ENCODE measurements around the gene GRIK3.

GRIK3 gene

DNA sequence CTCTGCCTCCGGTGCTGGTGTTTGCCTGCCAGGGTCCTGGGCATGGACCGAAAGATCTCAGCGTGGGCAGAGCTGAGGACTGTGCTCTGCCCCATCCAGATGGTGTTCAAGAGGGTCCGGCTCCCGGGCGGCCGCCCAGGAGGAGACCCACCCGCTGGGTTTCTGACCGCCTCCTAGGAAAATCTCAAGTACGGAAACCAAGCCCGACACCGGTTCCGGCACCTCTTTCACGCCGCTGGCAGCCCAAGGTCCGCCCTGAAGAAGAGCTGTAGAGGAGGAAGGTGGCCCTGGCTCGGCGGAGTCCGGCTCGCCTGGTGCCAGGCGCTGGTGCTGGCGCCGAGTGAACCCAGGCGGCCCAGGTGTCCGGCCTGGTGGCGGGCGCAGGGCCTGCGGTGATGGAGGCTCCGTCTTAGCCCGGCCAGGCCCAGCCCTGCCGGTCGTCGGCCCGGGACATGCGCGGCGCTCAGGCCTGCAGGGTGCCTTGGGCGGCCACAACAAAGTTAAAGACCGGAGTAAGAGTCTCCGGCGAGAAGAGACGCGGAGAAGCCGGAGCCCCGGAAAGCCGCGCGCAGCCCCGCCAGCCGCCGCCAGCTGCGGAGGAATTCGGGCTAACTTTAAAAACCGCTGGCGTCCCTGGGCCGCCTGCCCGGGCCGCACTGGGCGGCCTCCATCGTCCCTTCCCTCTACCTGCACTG, 1.5 kb downstream of the GRIK3 start:
- H3K4me3 ChIP-seq (replicated peaks; ENCODE audit: low read depth, low read length): no peak overlapping the region
- no peak for DNase-seq (ENCODE audit: extremely low read depth, low read depth)
- TF ChIP-seq, protein P1, sequence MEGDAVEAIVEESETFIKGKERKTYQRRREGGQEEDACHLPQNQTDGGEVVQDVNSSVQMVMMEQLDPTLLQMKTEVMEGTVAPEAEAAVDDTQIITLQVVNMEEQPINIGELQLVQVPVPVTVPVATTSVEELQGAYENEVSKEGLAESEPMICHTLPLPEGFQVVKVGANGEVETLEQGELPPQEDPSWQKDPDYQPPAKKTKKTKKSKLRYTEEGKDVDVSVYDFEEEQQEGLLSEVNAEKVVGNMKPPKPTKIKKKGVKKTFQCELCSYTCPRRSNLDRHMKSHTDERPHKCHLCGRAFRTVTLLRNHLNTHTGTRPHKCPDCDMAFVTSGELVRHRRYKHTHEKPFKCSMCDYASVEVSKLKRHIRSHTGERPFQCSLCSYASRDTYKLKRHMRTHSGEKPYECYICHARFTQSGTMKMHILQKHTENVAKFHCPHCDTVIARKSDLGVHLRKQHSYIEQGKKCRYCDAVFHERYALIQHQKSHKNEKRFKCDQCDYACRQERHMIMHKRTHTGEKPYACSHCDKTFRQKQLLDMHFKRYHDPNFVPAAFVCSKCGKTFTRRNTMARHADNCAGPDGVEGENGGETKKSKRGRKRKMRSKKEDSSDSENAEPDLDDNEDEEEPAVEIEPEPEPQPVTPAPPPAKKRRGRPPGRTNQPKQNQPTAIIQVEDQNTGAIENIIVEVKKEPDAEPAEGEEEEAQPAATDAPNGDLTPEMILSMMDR (IDR thresholded peaks at IDR 0.05; ENCODE audit: low read depth, low read length, missing control alignments): no peak

DNA sequence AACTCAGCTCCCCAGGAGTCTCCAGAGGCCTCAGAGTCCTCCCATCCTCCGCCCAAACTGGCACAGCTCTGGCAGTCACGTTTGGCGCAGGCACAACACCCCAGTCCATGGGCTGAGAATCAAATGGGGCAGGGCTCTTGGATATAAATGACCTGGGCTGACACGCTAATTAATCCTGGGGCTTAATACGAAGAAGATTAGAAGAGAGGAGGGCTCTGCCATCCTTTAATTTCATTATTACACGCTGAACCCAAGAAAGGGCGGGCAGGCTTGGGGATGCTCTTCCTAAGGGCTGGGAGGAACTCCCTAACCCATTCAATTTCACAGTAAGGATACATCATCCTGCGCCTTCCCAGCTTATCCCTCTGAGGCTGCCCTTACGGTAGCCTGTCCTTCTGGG, 2.4 kb downstream of the GRIK3 start:
- no peak overlapping the region for H3K4me3 ChIP-seq (replicated peaks; ENCODE audit: low read depth, low read length)
- DNase-seq (ENCODE audit: extremely low read depth, low read depth): no peak
- TF ChIP-seq, protein P1 (IDR thresholded peaks at IDR 0.05; ENCODE audit: low read depth, low read length, missing control alignments): no peak

DNA sequence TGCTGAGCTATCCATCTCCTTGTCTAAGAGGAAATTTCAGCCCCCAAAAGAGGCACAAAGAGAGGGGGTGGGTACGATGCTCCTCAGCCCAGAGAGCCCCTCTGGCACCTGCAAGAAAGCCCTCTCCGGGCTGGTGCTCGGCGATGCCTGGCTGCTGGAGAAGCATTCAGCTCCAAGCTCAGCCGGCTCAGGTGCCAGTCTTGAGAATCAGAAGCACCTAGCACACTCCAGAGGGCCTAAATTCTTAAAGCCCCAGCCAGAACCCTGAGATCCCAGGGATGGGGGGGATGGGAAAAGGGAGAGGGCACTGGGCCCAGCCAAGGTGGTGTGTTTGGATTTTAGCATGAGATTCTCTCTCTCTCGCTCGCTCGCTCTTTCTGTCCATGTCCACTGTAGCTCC, 2.9 kb downstream of the GRIK3 start:
- TF ChIP-seq, protein P1 (IDR thresholded peaks at IDR 0.05; ENCODE audit: low read depth, low read length, missing control alignments): no peak
- DNase-seq (ENCODE audit: extremely low read depth, low read depth): no peak
- H3K4me3 ChIP-seq (replicated peaks; ENCODE audit: low read depth, low read length): no peak overlapping the region

DNA sequence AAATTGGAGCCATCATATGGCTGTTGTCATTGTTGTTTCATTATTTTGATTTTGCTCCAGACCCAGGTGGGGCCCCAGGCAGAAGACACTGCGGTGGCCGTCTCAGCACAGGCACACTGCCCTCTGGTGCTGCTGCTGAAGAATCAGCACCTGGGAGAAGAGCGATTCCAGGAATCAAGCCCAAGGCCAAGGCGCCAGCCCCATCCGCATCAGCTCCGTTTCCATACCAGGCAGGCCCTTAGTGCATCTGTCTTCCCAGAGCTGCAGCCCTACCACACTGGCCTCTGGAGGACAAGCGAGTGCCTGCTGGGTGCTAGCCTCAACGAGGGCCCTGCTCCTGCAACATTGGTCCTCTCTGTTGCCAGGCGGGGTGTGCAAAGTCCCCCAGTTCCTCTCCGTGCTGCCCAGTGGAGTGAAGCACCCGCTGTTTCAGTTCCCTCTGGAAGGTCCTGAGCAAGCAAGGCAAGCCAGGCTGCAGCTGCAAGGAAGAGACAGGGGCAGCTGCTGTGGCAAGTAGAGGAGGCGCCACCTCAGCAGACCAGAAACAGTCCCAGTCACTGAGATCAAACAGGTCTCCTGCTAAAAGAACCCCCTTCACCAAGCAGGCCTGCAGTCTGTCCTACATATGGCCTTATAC, 5.2 kb downstream of the GRIK3 start:
- TF ChIP-seq, protein P1 (IDR thresholded peaks at IDR 0.05; ENCODE audit: low read depth, low read length, missing control alignments): no peak
- H3K4me3 ChIP-seq (replicated peaks; ENCODE audit: low read depth, low read length): no peak overlapping the region
- DNase-seq (ENCODE audit: extremely low read depth, low read depth): no peak

DNA sequence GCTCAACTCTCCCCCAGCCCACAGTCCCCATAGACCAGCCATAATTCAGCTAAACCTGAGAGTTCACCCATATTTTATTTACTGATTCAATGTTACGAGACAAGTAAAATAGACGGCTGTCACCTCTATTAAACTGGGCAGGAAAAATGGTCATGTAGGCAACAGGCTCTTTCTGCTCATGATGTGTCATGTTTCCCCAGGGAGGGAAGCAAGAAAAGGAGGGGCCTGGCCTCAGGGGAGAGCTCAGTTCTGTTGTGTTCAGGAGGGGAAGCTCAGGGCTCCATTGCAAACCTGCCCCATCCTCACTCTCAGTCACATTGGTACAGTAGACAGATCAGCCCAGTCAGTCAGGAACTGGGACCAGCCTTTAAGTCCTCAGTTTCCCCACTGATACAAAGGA, 12.8 kb downstream of the GRIK3 start:
- TF ChIP-seq, protein P1 (IDR thresholded peaks at IDR 0.05; ENCODE audit: low read depth, low read length, missing control alignments): no peak
- no peak for DNase-seq (ENCODE audit: extremely low read depth, low read depth)
- no peak overlapping the region for H3K4me3 ChIP-seq (replicated peaks; ENCODE audit: low read depth, low read length)

DNA sequence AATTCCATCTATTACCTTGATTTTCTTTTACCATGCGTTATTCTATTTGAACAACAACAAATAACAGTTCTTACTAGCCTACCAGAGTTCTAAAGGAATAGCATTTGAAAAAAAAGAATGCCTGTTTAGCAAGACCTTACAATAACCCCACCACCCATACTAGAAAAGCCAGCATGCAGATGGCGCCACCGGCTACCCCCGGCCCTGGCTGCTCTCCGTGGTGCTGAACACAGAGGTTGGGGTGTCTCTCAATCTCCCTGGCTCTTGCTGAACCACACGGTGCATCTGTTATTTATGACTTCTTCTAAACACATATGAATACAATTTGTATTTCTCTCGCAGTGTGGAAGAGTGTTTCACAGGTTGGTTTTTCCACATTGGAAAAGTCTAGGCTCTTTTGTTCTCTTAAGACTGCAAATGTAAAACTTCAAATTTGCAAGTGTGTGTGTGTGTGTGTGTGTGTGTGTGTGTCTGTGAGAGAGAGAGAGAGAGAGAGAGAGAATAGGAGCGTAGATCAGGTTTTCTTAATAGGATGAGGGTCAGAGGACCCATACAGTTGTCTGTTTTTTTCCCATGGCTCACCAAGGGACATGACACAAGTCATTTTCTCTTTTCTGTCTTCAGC, 13.6 kb downstream of the GRIK3 start:
- TF ChIP-seq, protein P1 (IDR thresholded peaks at IDR 0.05; ENCODE audit: low read depth, low read length, missing control alignments): no peak
- DNase-seq (ENCODE audit: extremely low read depth, low read depth): no peak
- no peak overlapping the region for H3K4me3 ChIP-seq (replicated peaks; ENCODE audit: low read depth, low read length)
